ENCODE data around the gene ENOX2. TPM values are rescaled to one million over a fixed set of nuclear protein-coding genes. Genes with fewer than 3 reads are reported as not detected.

ENOX2 gene
- total RNA-seq, 4 donors from 2014 or later = 9.3 to 20.7 (median 15.4) TPM

- TF ChIP-seq POLR2A (IDR thresholded peaks at IDR 0.05) = no peak
- TF ChIP-seq CTCF (IDR thresholded peaks at IDR 0.05) = no peak
- TF ChIP-seq POLR2AphosphoS5 (IDR thresholded peaks at IDR 0.05) = no peak
- no peak for TF ChIP-seq EP300 (IDR thresholded peaks at IDR 0.05)
- H3K27ac ChIP-seq = no peak overlapping the region
- no peak for ATAC-seq
- no peaks in the 10 kb centered on the region for H3K9me3 ChIP-seq
- H3K27me3 ChIP-seq = no peaks in the 10 kb centered on the region
- peaks cover 0 to 14% of the 10 kb centered on the region in 2 donors for H3K36me3 ChIP-seq
- no peak overlapping the region for H3K4me3 ChIP-seq
- H3K4me1 ChIP-seq = peaks cover 0 to 6% (median 0%) of the 10 kb centered on the region in 3 donors
These were observed 276.5 kb downstream of the ENOX2 start for GRCh38 chrX:130626521-130626920.

GRCh38 chrX:130625386-130625785, 277.6 kb downstream of the ENOX2 start:
- no peak for ATAC-seq
- Histone ChIP-seq H3K36me3 (peaks cover 0 to 9% of the 10 kb centered on the region in 2 donors), H3K9me3 (no peaks in the 10 kb centered on the region), H3K27ac (no peak overlapping the region), H3K27me3 (no peaks in the 10 kb centered on the region), H3K4me1 (peaks cover 0 to 6% (median 0%) of the 10 kb centered on the region in 3 donors), H3K4me3 (no peak overlapping the region)
- 22 to 100% methylated on average over 1 of the region's 6 CpGs for WGBS, 2 donors (ENCODE audit: low coverage in 1 of 2)
- TF ChIP-seq POLR2A (IDR thresholded peaks at IDR 0.05) (no peak), EP300 (IDR thresholded peaks at IDR 0.05) (no peak), CTCF (IDR thresholded peaks at IDR 0.05) (no peak)

GRCh38 chrX:130623518-130623917, 279.5 kb downstream of the ENOX2 start:
- no peak overlapping the region for H3K4me3 ChIP-seq
- H3K36me3 ChIP-seq = peaks cover 0 to 9% of the 10 kb centered on the region in 2 donors
- H3K27ac ChIP-seq = no peak overlapping the region
- WGBS, 2 donors (ENCODE audit: low coverage in 1 of 2) = 60 to 100% methylated on average over 1 to 4 of the region's 4 CpGs
- H3K4me1 ChIP-seq = peaks cover 0 to under 1% (median 0%) of the 10 kb centered on the region in 3 donors
- H3K9me3 ChIP-seq = no peaks in the 10 kb centered on the region
- ATAC-seq = no peak
- H3K27me3 ChIP-seq = no peaks in the 10 kb centered on the region
- no peak for TF ChIP-seq EP300 (IDR thresholded peaks at IDR 0.05)
- no peak for TF ChIP-seq CTCF (IDR thresholded peaks at IDR 0.05)
- no peak for TF ChIP-seq POLR2A (IDR thresholded peaks at IDR 0.05)
- TF ChIP-seq POLR2AphosphoS5 (IDR thresholded peaks at IDR 0.05) = no peak

GRCh38 chrX:130615941-130616340, 287.1 kb downstream of the ENOX2 start:
- no peak for ATAC-seq
- WGBS, 2 donors (ENCODE audit: low coverage in 1 of 2) = 83 to 92% methylated on average over 1 to 3 of the region's 3 CpGs
- H3K27ac ChIP-seq = no peak overlapping the region

More at GRCh38 chrX:130615941-130616340, 287.1 kb downstream of the ENOX2 start:
- no peaks in the 10 kb centered on the region for H3K27me3 ChIP-seq
- H3K4me3 ChIP-seq = no peak overlapping the region
- no peaks in the 10 kb centered on the region for H3K36me3 ChIP-seq
- TF ChIP-seq EP300 (IDR thresholded peaks at IDR 0.05) = no peak
- TF ChIP-seq POLR2A (IDR thresholded peaks at IDR 0.05) = no peak
- TF ChIP-seq POLR2AphosphoS5 (IDR thresholded peaks at IDR 0.05) = no peak
- TF ChIP-seq CTCF (IDR thresholded peaks at IDR 0.05) = no peak
- no peaks in the 10 kb centered on the region for H3K9me3 ChIP-seq
- H3K4me1 ChIP-seq = no peaks in the 10 kb centered on the region

Data from gastroesophageal sphincter (tissue), 4 donors.